ENCODE measurements around the gene SMIM35. TPM values are rescaled to one million over a fixed set of nuclear protein-coding genes. Genes with fewer than 3 reads are reported as not detected.

The SMIM35 gene
- total and polyA plus RNA-seq, 2 donors (not counting 3 experiments of a cell fraction or from before 2014, with no cell fraction given) = not detected

DNA sequence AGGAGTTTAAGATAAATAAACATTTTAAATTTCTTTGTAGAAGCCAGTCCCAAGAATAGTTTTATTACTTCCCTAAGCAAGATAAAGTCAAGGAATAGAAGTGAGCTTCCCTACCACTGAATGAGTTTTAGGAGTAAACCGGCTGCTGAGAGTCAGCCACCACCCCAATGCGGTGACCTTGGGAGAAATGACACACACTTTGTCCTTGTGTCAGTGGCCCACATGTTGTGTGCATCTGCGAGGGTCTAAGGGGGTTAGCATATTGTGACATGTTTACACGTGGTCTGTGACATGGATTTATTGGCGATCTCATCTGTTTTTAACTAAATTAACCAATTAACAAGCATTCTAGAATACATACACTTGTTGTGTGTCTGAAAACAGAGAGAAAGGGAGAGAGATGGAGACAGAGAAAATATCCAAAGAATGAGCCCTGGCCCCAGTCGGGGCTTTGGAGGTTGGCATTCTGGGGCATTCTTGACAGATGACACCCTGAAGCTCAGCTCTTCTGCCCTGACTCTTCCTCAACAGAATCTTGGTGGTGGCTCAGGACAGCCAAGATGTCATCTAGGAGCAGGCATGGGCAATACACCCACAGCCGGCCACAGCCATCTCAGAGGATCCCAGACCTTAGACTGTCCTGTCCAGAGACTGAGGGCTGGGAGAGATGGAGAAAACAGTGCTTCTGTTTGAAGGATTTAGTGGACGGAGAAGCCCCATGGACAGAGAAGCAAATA is 39.6 kb downstream of the SMIM35 start:
- Histone ChIP-seq H4K20me1 (replicated peaks; ENCODE audit: control insufficient read depth, extremely low read depth, insufficient read depth, low read length) (no peaks in the 10 kb centered on the region), H3K4me2 (ENCODE audit: insufficient read depth, low read length) (no peak overlapping the region), H3K9me3 (replicated peaks; ENCODE audit: control insufficient read depth, insufficient read depth, low read length) (no peaks in the 10 kb centered on the region), H3K36me3 (ENCODE audit: control insufficient read depth in 2 of 2, extremely low read depth in 1 of 2, insufficient read depth in 2 of 2, low read length in 2 of 2) (no peaks in the 10 kb centered on the region), H3K79me2 (ENCODE audit: control insufficient read depth, insufficient read depth, low read length) (no peaks in the 10 kb centered on the region), H3K27me3 (ENCODE audit: control insufficient read depth in 2 of 2, insufficient read depth in 2 of 2, low read length in 2 of 2) (peaks cover 15 to 22% of the 10 kb centered on the region in 2 experiments), H3K9ac (replicated peaks; ENCODE audit: extremely low read depth, insufficient read depth, low read length) (no peak overlapping the region), H2AFZ (ENCODE audit: low read depth, low read length) (no peak overlapping the region), H3K4me3 (replicated peaks in 1 of 3; ENCODE audit: insufficient read depth in 1 of 3, low read depth in 1 of 3, low read length in 3 of 3) (no peak overlapping the region), H3K27ac (ENCODE audit: insufficient read depth, low read depth, low read length) (no peak overlapping the region), H3K4me1 (ENCODE audit: control insufficient read depth, extremely low read depth, insufficient read depth, low read length) (no peaks in the 10 kb centered on the region), H3K9me1 (replicated peaks; ENCODE audit: control insufficient read depth, extremely low read depth, insufficient read depth, low read length) (no peaks in the 10 kb centered on the region)
- CTCF ChIA-PET = interaction anchor here (1.3 to 8.0 kb wide), 4 partner anchors 10 to 238 kb away, joined by 3 to 213 read pairs (median 7); no protein-coding TSS in a partner anchor
- intact Hi-C loops (cut with micrococcal nuclease) = no loop called here
- FAIRE-seq (no peak), DNase-seq (ENCODE audit: low read depth, low spot score) (no peak)
- POLR2A ChIA-PET = no interaction called here
- dilution Hi-C loops (cut with MboI; ENCODE audit: extremely low pct_ligation_motif_present, low sequenced_read_pairs) = no loop called here
- TF ChIP-seq, protein P1, sequence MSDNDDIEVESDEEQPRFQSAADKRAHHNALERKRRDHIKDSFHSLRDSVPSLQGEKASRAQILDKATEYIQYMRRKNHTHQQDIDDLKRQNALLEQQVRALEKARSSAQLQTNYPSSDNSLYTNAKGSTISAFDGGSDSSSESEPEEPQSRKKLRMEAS (IDR thresholded peaks at IDR 0.05; ENCODE audit: insufficient read depth, insufficient read length) = no peak
- no peak for TF ChIP-seq EZH2 (IDR thresholded peaks at IDR 0.05; ENCODE audit: borderline replicate concordance, low read depth, low read length, severe bottlenecking)
- TF ChIP-seq GATA2 (IDR thresholded peaks at IDR 0.05; ENCODE audit: insufficient read depth, insufficient read length, low read depth, low read length) = no peak
- no peak for TF ChIP-seq POLR2AphosphoS5 (IDR thresholded peaks at IDR 0.05; ENCODE audit: insufficient read depth, low read depth, low read length)
- TF ChIP-seq POLR2A (IDR thresholded peaks at IDR 0.05; ENCODE audit: low read depth, low read length) = no peak
- TF ChIP-seq, protein P2, sequence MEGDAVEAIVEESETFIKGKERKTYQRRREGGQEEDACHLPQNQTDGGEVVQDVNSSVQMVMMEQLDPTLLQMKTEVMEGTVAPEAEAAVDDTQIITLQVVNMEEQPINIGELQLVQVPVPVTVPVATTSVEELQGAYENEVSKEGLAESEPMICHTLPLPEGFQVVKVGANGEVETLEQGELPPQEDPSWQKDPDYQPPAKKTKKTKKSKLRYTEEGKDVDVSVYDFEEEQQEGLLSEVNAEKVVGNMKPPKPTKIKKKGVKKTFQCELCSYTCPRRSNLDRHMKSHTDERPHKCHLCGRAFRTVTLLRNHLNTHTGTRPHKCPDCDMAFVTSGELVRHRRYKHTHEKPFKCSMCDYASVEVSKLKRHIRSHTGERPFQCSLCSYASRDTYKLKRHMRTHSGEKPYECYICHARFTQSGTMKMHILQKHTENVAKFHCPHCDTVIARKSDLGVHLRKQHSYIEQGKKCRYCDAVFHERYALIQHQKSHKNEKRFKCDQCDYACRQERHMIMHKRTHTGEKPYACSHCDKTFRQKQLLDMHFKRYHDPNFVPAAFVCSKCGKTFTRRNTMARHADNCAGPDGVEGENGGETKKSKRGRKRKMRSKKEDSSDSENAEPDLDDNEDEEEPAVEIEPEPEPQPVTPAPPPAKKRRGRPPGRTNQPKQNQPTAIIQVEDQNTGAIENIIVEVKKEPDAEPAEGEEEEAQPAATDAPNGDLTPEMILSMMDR (IDR thresholded peaks at IDR 0.05; ENCODE audit: extremely low read depth in 1 of 2, insufficient read depth in 1 of 2, low read depth in 1 of 2, low read length in 2 of 2) = no peak
- TF ChIP-seq FOS (IDR thresholded peaks at IDR 0.05; ENCODE audit: borderline replicate concordance, insufficient read depth, low read length) = no peak
- no peak for TF ChIP-seq JUN (IDR thresholded peaks at IDR 0.05; ENCODE audit: borderline replicate concordance, insufficient read depth, insufficient read length, low read depth)
- TF ChIP-seq MYC (IDR thresholded peaks at IDR 0.05; ENCODE audit: low read depth, low read length) = no peak
- no TSS peak for BruUV-seq (replicated peaks)

Measured in endothelial cell of umbilical vein (primary cell).